ENCODE data around the gene CFAP410.
"Not testable (repeated sequence)": the region's sequence is repeated elsewhere in the genome, so short reads cannot be mapped to it uniquely, and the experiment has no call there.

Gene CFAP410

GRCh38 chr21:44296916-44297315 lies 42.3 kb downstream of the CFAP410 start:
- DNase-seq: no peak

DNA sequence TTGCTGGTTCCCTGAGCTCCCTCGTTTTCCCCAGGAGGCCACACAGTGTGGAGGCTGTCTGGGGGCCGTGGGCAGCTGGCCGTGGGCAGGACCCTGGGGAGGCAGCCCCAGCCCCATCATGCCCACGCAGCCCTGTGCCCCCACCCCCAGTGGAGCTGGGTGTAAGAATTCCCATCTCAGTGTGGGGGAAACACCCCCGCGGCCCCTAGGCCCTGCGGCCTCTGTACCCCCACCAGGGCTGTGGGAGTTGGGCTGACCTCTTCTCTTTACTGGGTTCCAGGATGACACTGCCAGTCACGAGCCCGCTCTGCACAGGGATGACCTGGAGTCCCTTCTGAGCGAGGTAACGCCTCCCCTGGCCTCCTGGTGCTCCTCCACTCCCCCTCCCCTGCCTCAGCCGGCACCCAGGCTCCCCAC lies 43.1 kb downstream of the CFAP410 start:
- no peak for DNase-seq

DNA sequence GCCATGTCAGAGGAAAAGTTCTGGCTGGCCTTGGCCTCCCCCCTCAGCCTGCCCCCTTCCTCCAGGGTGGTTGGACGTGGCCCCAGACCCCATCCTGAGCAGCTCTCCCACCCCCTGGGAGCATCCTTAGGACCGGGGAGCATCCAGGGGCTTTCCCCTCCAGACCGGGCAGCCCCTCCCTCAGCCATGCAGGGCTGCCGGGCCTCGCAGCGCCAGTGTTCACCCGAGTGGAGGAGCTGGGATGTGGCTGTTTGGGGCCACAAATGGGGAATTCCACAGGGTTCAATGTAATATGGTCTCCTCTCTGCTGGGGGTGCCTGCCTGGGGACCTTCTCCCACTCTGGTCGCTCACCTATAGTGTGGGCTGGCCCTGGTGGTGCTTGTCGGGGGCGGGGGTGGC lies 43.5 kb downstream of the CFAP410 start:
- DNase-seq: no peak

GRCh38 chr21:44295163-44295573 lies 44.0 kb downstream of the CFAP410 start:
- no peak for DNase-seq

GRCh38 chr21:44294391-44295162 lies 44.6 kb downstream of the CFAP410 start:
- DNase-seq: no peak

GRCh38 chr21:44293551-44294231 lies 45.5 kb downstream of the CFAP410 start:
- DNase-seq: peak; percentile 28 to 36

- DNase-seq: no peak
Measured at GRCh38 chr21:44292812-44293195, 46.4 kb downstream of the CFAP410 start.

- DNase-seq: no peak
Measured at GRCh38 chr21:44291936-44292811, 47.0 kb downstream of the CFAP410 start.

GRCh38 chr21:44291078-44291935 lies 47.9 kb downstream of the CFAP410 start:
- no peak for DNase-seq

- no peak for DNase-seq
Measured at GRCh38 chr21:44290327-44291077, 48.7 kb downstream of the CFAP410 start.

GRCh38 chr21:44289381-44290010 lies 49.7 kb downstream of the CFAP410 start:
- no peak for DNase-seq

- no peak for DNase-seq
Measured at GRCh38 chr21:44288251-44289110, 50.7 kb downstream of the CFAP410 start.

GRCh38 chr21:44286716-44287632 lies 52.2 kb downstream of the CFAP410 start:
- DNase-seq: no peak

DNA sequence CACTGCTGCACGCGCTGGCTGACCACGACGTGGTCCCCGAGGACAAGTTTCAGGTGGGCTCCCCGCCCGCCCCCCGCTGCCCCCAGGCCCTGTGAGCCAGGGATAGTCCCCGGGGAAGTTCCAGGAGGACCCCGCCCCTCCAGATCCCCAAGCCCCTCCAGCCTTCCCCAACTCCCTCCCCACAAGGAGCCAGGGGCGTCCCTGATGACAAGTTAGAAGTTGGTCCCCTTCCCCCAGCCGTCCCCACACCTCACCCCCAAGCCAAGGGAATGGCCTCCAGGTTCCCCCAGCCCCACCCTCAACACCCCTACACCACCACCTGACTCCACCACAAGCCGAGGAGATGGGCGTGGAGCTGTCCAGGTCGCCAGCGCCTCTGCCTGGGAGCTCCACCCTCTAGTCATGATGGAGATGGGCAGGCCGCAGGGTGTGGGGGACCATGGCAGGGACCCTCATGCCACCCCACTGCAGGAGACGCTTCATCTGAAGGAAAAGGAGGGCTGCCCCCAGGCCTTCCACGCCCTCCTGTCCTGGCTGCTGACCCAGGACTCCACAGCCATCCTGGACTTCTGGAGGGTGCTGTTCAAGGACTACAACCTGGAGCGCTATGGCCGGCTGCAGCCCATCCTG lies 53.0 kb downstream of the CFAP410 start:
- no peak for DNase-seq

GRCh38 chr21:44285138-44285992 lies 53.8 kb downstream of the CFAP410 start, which contains the start of gene AIRE:
Gene AIRE, plus strand, starts transcription at chr21:44285876. Its CDS starts 131 bp downstream, at chr21:44286007.
- no peak for DNase-seq

GRCh38 chr21:44283948-44284347 lies 55.2 kb downstream of the CFAP410 start:
- no peak for DNase-seq

DNA sequence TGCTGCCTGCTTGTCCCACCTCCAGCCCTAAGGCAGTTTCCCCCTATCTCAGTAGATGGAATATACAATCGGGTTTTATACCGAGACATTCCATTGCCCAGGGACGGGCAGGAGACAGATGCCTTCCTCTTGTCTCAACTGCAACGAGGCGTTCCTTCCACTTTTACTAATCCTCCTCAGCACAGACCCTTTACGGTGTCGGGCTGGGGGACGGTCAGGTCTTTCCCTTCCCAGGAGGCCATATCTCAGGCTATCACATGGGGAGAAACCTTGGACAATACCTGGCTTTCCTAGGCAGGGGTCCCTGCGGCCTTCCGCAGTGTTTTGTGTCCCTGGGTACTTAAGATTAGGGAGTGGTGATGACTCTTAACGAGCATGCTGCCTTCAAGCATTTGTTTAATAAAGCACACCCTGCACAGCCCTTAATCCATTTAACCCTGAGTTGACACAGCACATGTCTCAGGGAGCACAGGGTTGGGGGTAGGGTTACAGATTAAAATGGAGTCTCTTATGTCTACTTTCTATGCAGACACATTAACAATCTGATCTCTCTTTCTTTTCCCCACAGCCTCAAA lies 55.9 kb downstream of the CFAP410 start:
- DNase-seq: not testable (repeated sequence)

All from activated CD4-positive, alpha-beta T cell treated with anti-CD3 and anti-CD28 coated beads, Interleukin-2, amount 50 U/mL, for 4 hours (primary cell).